ENCODE data around the gene COPS4. TPM values are rescaled to one million over a fixed set of nuclear protein-coding genes. Genes with fewer than 3 reads are reported as not detected.

COPS4 gene
- total and polyA plus RNA-seq, 2 of the 8 experiments (the other 6 are each of a cell fraction or from before 2014, with no cell fraction given), result 14.9 to 28.3 TPM

- H2BK12ac ChIP-seq (ENCODE audit: low read depth, low read length), result no peak overlapping the region
- H2BK5ac ChIP-seq (ENCODE audit: low read depth, low read length), result no peak overlapping the region
- H4K91ac ChIP-seq (replicated peaks; ENCODE audit: insufficient read length, low read length), result no peak overlapping the region
- H3K18ac ChIP-seq (ENCODE audit: extremely low read depth, low read length), result no peak overlapping the region
- no peak overlapping the region for H2BK120ac ChIP-seq (replicated peaks; ENCODE audit: low read depth, low read length)
- H4K8ac ChIP-seq (ENCODE audit: extremely low read depth, insufficient read depth, low read length), result no peak overlapping the region
- H3K27me3 ChIP-seq (replicated peaks in 1 of 4; ENCODE audit: control insufficient read depth in 3 of 4, extremely low read depth in 1 of 4, insufficient read depth in 3 of 4, low read length in 3 of 4), result no peaks in the 10 kb centered on the region
- no peak overlapping the region for H2AFZ ChIP-seq (ENCODE audit: low read length)
- H3K4me2 ChIP-seq (ENCODE audit: insufficient read depth in 1 of 2, low read depth in 2 of 2, low read length in 2 of 2), result no peak overlapping the region
- H3K23ac ChIP-seq (ENCODE audit: insufficient read length), result no peak overlapping the region
- no peak overlapping the region; a peak in 1 of 8 replicates for H3K4me3 ChIP-seq (ENCODE audit: extremely low read depth in 1 of 4, insufficient read depth in 2 of 4, low read depth in 3 of 4, low read length in 4 of 4)
- H2BK20ac ChIP-seq (ENCODE audit: low read length), result no peak overlapping the region
- POLR2A ChIA-PET (ENCODE audit: partially characterized antibody), result interaction anchor here (0.6 to 1.6 kb wide), 2 partner anchors 12 to 80 kb away, joined by 3 read pairs; partner anchors contain the start of gene COPS4
- H2BK15ac ChIP-seq (ENCODE audit: low read length), result no peak overlapping the region
- no peak overlapping the region for H3K4ac ChIP-seq (replicated peaks; ENCODE audit: insufficient read length, low read depth, low read length)
- no peaks in the 10 kb centered on the region for H4K20me1 ChIP-seq (replicated peaks in 1 of 2; ENCODE audit: control insufficient read depth in 1 of 2, insufficient read depth in 2 of 2, low read length in 2 of 2)
- no peaks in the 10 kb centered on the region for H3K79me1 ChIP-seq (ENCODE audit: low read depth, low read length)
- no peaks in the 10 kb centered on the region for H3K9me3 ChIP-seq (ENCODE audit: insufficient read depth in 2 of 2, low read depth in 1 of 2, low read length in 1 of 2)
- DNase-seq (ENCODE audit: low read depth in 1 of 2, low spot score in 2 of 2) (no peak), FAIRE-seq (no peak)
- TF ChIP-seq ATF2 (IDR thresholded peaks at IDR 0.05; ENCODE audit: low read length), result no peak
- TF ChIP-seq GTF2F1 (IDR thresholded peaks at IDR 0.05; ENCODE audit: borderline replicate concordance, low read depth, low read length), result no peak
- TF ChIP-seq TBP (IDR thresholded peaks at IDR 0.05; ENCODE audit: low read depth, low read length), result no peak
- TF ChIP-seq POLR2A (IDR thresholded peaks at IDR 0.05; ENCODE audit: control extremely low read depth in 1 of 2, low read depth in 2 of 2, low read length in 2 of 2), result no peak
- no peak for TF ChIP-seq GABPA (IDR thresholded peaks at IDR 0.05; ENCODE audit: borderline replicate concordance, insufficient read depth, low read length)
- no peak for TF ChIP-seq PHF8 (conservative IDR thresholded peaks at IDR 0.05; ENCODE audit: low read depth, low read length)
- TF ChIP-seq SP4 (IDR thresholded peaks at IDR 0.05; ENCODE audit: low read length), result no peak
- TF ChIP-seq RXRA (IDR thresholded peaks at IDR 0.05; ENCODE audit: insufficient read depth, low read depth, low read length), result no peak
- H3K79me2 ChIP-seq (ENCODE audit: control insufficient read depth in 1 of 2, insufficient read depth in 2 of 2, low read length in 2 of 2), result no peaks in the 10 kb centered on the region
- no peak overlapping the region for H3K27ac ChIP-seq (ENCODE audit: low read depth, low read length)
- H3K56ac ChIP-seq (replicated peaks; ENCODE audit: insufficient read length, low read depth, low read length), result no peak overlapping the region
- peaks cover 2% of the 10 kb centered on the region; the same call in 1 of the 2 replicates for H3K23me2 ChIP-seq (ENCODE audit: low read depth, low read length)
- CTCF ChIA-PET (ENCODE audit: partially characterized antibody), result interaction anchor here (1.0 to 1.1 kb wide), 2 partner anchors 9 to 138 kb away, joined by 3 read pairs; no protein-coding TSS in a partner anchor
- H3K4me1 ChIP-seq (replicated peaks in 1 of 4; ENCODE audit: control insufficient read depth in 3 of 4, insufficient read depth in 4 of 4, low read length in 3 of 4), result peaks cover 0 to 13% (median 0%) of the 10 kb centered on the region in 4 experiments; a peak in 3 of 7 replicates
- no peak overlapping the region for H3K9ac ChIP-seq (replicated peaks in 1 of 4; ENCODE audit: extremely low read depth in 1 of 4, low read depth in 3 of 4, low read length in 3 of 4)
- no peaks in the 10 kb centered on the region for H3K36me3 ChIP-seq (ENCODE audit: control insufficient read depth in 2 of 4, insufficient read depth in 4 of 4, low read length in 3 of 4)
- no peak overlapping the region for H3K14ac ChIP-seq (ENCODE audit: insufficient read length)
- H2AK5ac ChIP-seq (ENCODE audit: low read depth, low read length), result no peak overlapping the region
- no peak overlapping the region for H4K5ac ChIP-seq (ENCODE audit: insufficient read length, low read depth, low read length)
Observed at GRCh38 chr4:83115000-83115399, 80.0 kb downstream of the COPS4 start.
